ENCODE results near the gene TSHZ2. TPM values are rescaled to one million over a fixed set of nuclear protein-coding genes. Genes with fewer than 3 reads are reported as not detected.

TSHZ2 gene
- total RNA-seq, 1 donor from 2014 or later = 1.2 TPM

DNA sequence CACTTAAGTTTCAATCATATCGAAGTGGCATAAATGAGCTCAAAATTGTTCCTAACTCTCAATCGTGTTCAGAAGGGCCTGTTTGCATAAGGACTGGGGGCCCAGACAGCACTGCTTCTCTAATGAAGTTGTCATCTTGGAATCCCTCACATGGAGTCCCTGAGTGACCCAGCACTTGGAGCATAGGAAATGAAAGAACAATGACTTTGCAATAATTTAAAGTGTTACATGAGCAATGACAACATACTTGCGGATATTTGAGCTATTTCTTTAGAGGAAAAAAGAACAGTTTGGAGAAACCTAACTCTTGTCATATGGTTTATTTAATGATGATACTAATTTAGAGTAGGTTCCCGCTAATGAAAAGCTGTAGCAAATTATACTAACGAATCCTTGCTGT is 239.9 kb downstream of the TSHZ2 start:
- no peak overlapping the region for H3K27ac ChIP-seq (ENCODE audit: low read depth, low read length)
- Mint-ChIP-seq H3K4me1 (ENCODE audit: low read depth, unreplicated experiment) (peaks cover 3% of the 10 kb centered on the region), H3K27me3 (ENCODE audit: low read depth, unreplicated experiment) (peaks cover 7% of the 10 kb centered on the region), H3K27ac (ENCODE audit: unreplicated experiment) (no peak overlapping the region), H3K36me3 (ENCODE audit: low read depth, unreplicated experiment) (no peaks in the 10 kb centered on the region), H3K9me3 (ENCODE audit: unreplicated experiment) (no peaks in the 10 kb centered on the region), H3K4me3 (ENCODE audit: unreplicated experiment) (no peak overlapping the region)
- no peak overlapping the region for H3K4me3 ChIP-seq (ENCODE audit: insufficient read depth, low read depth, low read length)
- no peak overlapping the region for H2AFZ ChIP-seq (ENCODE audit: low read depth, low read length)
- FAIRE-seq (no peak), DNase-seq (ENCODE audit: low read depth) (no peak)
- H3K79me2 ChIP-seq (ENCODE audit: insufficient read depth, low read length) = no peaks in the 10 kb centered on the region
- no peaks in the 10 kb centered on the region for H3K4me1 ChIP-seq (ENCODE audit: insufficient read depth, low read length)
- H3K27me3 ChIP-seq (ENCODE audit: insufficient read depth, low read length) = peaks cover 6% of the 10 kb centered on the region
- no peak for TF ChIP-seq EZH2 (IDR thresholded peaks at IDR 0.05; ENCODE audit: insufficient read depth, low read length)
- TF ChIP-seq, protein P1, sequence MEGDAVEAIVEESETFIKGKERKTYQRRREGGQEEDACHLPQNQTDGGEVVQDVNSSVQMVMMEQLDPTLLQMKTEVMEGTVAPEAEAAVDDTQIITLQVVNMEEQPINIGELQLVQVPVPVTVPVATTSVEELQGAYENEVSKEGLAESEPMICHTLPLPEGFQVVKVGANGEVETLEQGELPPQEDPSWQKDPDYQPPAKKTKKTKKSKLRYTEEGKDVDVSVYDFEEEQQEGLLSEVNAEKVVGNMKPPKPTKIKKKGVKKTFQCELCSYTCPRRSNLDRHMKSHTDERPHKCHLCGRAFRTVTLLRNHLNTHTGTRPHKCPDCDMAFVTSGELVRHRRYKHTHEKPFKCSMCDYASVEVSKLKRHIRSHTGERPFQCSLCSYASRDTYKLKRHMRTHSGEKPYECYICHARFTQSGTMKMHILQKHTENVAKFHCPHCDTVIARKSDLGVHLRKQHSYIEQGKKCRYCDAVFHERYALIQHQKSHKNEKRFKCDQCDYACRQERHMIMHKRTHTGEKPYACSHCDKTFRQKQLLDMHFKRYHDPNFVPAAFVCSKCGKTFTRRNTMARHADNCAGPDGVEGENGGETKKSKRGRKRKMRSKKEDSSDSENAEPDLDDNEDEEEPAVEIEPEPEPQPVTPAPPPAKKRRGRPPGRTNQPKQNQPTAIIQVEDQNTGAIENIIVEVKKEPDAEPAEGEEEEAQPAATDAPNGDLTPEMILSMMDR (IDR thresholded peaks at IDR 0.05; ENCODE audit: insufficient read depth, low read depth, low read length) = no peak
- H3K36me3 ChIP-seq (ENCODE audit: insufficient read depth, low read length) = no peaks in the 10 kb centered on the region
- no peak overlapping the region for H3K9ac ChIP-seq (ENCODE audit: low read length)
- H3K9me3 ChIP-seq (ENCODE audit: insufficient read depth, low read depth, low read length) = no peaks in the 10 kb centered on the region
- no peaks in the 10 kb centered on the region for H4K20me1 ChIP-seq (ENCODE audit: insufficient read depth, low read length)
- no peak overlapping the region for H3K4me2 ChIP-seq (ENCODE audit: low read length)

DNA sequence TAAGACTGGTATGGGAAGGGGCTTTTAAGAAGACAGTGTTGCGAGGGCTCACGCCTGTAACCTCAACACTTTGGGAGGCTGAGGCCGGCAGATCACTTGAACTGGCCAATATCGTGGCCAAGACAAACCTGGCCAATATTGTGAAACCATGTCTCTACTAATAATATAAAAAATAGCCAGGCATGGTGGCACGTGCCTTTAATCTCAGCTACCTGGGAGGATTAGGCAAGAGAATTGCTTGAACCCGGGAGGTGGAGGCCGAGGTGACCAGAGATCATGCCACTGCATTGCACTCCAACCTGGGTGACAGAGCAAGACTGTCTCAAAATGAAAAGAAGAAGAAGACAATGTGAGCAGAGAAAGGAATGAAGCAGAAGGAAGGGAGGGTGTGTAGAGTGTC is 242.2 kb downstream of the TSHZ2 start:
- Mint-ChIP-seq H3K4me1 (ENCODE audit: low read depth, unreplicated experiment) (peaks cover 3% of the 10 kb centered on the region), H3K4me3 (ENCODE audit: unreplicated experiment) (no peak overlapping the region), H3K27ac (ENCODE audit: unreplicated experiment) (no peak overlapping the region), H3K27me3 (ENCODE audit: low read depth, unreplicated experiment) (peaks cover 7% of the 10 kb centered on the region), H3K9me3 (ENCODE audit: unreplicated experiment) (no peaks in the 10 kb centered on the region), H3K36me3 (ENCODE audit: low read depth, unreplicated experiment) (no peaks in the 10 kb centered on the region)
- no peaks in the 10 kb centered on the region for H3K9me3 ChIP-seq (ENCODE audit: insufficient read depth, low read depth, low read length)
- no peak overlapping the region for H3K4me2 ChIP-seq (ENCODE audit: low read length)
- no peak overlapping the region for H3K27ac ChIP-seq (ENCODE audit: low read depth, low read length)
- H3K79me2 ChIP-seq (ENCODE audit: insufficient read depth, low read length) = no peaks in the 10 kb centered on the region
- DNase-seq (ENCODE audit: low read depth) (no peak), FAIRE-seq (no peak)
- no peak overlapping the region for H3K9ac ChIP-seq (ENCODE audit: low read length)
- H3K4me1 ChIP-seq (ENCODE audit: insufficient read depth, low read length) = no peaks in the 10 kb centered on the region
- no peaks in the 10 kb centered on the region for H4K20me1 ChIP-seq (ENCODE audit: insufficient read depth, low read length)
- TF ChIP-seq, protein P1 (IDR thresholded peaks at IDR 0.05; ENCODE audit: insufficient read depth, low read depth, low read length) = no peak
- no peak for TF ChIP-seq EZH2 (IDR thresholded peaks at IDR 0.05; ENCODE audit: insufficient read depth, low read length)
- H2AFZ ChIP-seq (ENCODE audit: low read depth, low read length) = no peak overlapping the region
- peaks cover 6% of the 10 kb centered on the region for H3K27me3 ChIP-seq (ENCODE audit: insufficient read depth, low read length)
- no peaks in the 10 kb centered on the region for H3K36me3 ChIP-seq (ENCODE audit: insufficient read depth, low read length)
- no peak overlapping the region for H3K4me3 ChIP-seq (ENCODE audit: insufficient read depth, low read depth, low read length)

DNA sequence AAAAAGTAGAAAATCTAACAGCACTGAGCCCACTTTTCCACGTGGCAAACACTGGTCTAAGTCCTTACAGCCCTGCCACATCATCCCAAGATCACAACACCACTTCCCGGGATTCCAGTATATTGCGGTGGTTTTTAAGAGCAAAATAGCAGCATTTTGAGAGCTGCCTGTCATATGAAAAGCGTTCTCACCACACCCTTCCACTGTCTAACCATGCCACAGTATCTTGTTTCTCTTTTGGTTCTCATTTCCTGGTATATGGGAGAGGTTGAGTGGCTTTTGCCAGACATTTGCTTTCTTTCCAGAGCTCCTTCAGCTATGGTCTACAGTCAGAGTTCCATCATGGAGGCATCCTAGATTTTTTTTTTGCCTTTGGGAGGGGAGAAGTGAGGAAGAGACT is 243.0 kb downstream of the TSHZ2 start:
- H3K9ac ChIP-seq (ENCODE audit: low read length) = no peak overlapping the region
- H3K27ac Mint-ChIP-seq (ENCODE audit: unreplicated experiment) = no peak overlapping the region
- H3K36me3 Mint-ChIP-seq (ENCODE audit: low read depth, unreplicated experiment) = no peaks in the 10 kb centered on the region
- H3K4me1 Mint-ChIP-seq (ENCODE audit: low read depth, unreplicated experiment) = peaks cover 3% of the 10 kb centered on the region
- no peak overlapping the region for H3K4me3 ChIP-seq (ENCODE audit: insufficient read depth, low read depth, low read length)
- H3K9me3 Mint-ChIP-seq (ENCODE audit: unreplicated experiment) = no peaks in the 10 kb centered on the region
- no peaks in the 10 kb centered on the region for H4K20me1 ChIP-seq (ENCODE audit: insufficient read depth, low read length)
- H2AFZ ChIP-seq (ENCODE audit: low read depth, low read length) = no peak overlapping the region
- DNase-seq (ENCODE audit: low read depth) (no peak), FAIRE-seq (no peak)
- TF ChIP-seq, protein P1 (IDR thresholded peaks at IDR 0.05; ENCODE audit: insufficient read depth, low read depth, low read length) = no peak
- TF ChIP-seq EZH2 (IDR thresholded peaks at IDR 0.05; ENCODE audit: insufficient read depth, low read length) = no peak
- peaks cover 6% of the 10 kb centered on the region for H3K27me3 ChIP-seq (ENCODE audit: insufficient read depth, low read length)
- H3K79me2 ChIP-seq (ENCODE audit: insufficient read depth, low read length) = no peaks in the 10 kb centered on the region
- H3K9me3 ChIP-seq (ENCODE audit: insufficient read depth, low read depth, low read length) = no peaks in the 10 kb centered on the region
- no peak overlapping the region for H3K4me2 ChIP-seq (ENCODE audit: low read length)
- no peaks in the 10 kb centered on the region for H3K4me1 ChIP-seq (ENCODE audit: insufficient read depth, low read length)
- peaks cover 2% of the 10 kb centered on the region for H3K27me3 Mint-ChIP-seq (ENCODE audit: low read depth, unreplicated experiment)
- no peak overlapping the region for H3K4me3 Mint-ChIP-seq (ENCODE audit: unreplicated experiment)
- no peaks in the 10 kb centered on the region for H3K36me3 ChIP-seq (ENCODE audit: insufficient read depth, low read length)
- H3K27ac ChIP-seq (ENCODE audit: low read depth, low read length) = no peak overlapping the region

Data from astrocyte (in vitro differentiated cells and primary cell).